K562 (cell line): ENCODE measurements around the gene YES1.

Source experiments
- CHD2 ChIP-seq: IDR thresholded peaks from 2 replicates; pipeline ENCODE4 v1.6.1; 2011; ENCODE audit warnings: low read depth, low read length
- POLR3A ChIP-seq: IDR thresholded peaks from 2 replicates; pipeline ENCODE4 v1.6.1; 2011; ENCODE audit warnings: borderline replicate concordance, mild to moderate bottlenecking, moderate library complexity; ENCODE audit not compliant: insufficient read length, insufficient read depth; ENCODE audit errors: extremely low read depth
- TAF1 ChIP-seq: IDR thresholded peaks from 2 replicates; pipeline ENCODE4 v1.6.1; 2011; ENCODE audit warnings: mild to moderate bottlenecking, low read length, moderate library complexity; ENCODE audit not compliant: insufficient read depth, control insufficient read depth, severe bottlenecking; ENCODE audit errors: extremely low read depth
- ZBTB9 ChIP-seq: fragments of 450-650 bp; formaldehyde crosslinking; IDR thresholded peaks from 2 replicates; pipeline ENCODE4 v1.4.0; 2020; ENCODE audit warnings: mild to moderate bottlenecking, moderate library complexity

- TF ChIP-seq ZBTB9 (CRISPR knock-in tag) (no peak), POLR3A (no peak), TAF1 (no peak), CHD2 (no peak)
Observed at GRCh38 chr18:837922-838321, 25.9 kb upstream of the YES1 start.
